ENCODE data around the gene MXD1.
"Not testable (repeated sequence)": the region's sequence is repeated elsewhere in the genome, so short reads cannot be mapped to it uniquely, and the experiment has no call there.

Gene MXD1

DNA sequence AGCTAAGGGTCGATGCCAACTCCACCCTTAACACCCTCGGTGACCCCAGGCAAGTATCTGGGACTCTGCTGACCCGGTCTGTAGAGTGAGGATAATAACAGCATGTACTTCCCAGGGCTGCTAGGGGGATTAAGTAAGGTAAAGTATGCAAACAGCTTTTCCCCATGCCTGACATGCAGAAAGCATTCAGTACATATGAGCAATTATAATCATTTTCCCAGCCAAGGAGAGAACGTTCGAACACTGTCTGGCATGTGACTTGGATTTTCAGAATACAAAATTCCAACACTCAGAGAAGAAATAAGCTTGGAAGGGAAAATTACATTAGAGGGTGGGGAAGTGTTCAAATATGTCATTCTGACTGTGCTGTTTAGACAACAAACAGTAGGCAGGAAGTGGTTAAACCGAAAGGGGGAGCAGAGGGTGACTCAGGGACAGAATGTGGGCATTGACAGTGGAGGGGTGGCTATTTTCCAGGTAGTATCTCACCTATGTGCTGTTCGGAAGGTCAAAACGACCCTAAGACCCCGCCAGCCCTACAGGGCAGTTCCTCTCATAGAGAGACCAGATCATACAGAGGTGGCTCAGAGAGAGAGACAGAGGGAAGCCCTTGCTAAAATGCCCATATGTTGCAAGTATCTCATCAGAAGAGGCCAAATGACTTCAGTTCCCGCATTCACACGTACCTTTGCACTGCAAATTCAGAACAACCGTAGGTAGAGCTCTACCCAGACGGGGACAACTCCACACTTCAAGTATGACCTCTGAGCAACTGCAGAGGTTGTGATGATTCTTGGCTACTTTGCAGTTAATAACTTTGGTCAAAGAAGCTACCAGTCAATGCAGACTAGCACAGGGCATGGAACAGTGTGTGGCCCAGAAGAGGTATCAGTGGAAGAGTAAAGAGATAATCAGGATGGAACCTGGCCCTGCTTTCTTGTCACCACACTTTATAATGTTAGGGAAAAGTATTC is 31.7 kb downstream of the MXD1 start:
- TF ChIP-seq, protein P1, sequence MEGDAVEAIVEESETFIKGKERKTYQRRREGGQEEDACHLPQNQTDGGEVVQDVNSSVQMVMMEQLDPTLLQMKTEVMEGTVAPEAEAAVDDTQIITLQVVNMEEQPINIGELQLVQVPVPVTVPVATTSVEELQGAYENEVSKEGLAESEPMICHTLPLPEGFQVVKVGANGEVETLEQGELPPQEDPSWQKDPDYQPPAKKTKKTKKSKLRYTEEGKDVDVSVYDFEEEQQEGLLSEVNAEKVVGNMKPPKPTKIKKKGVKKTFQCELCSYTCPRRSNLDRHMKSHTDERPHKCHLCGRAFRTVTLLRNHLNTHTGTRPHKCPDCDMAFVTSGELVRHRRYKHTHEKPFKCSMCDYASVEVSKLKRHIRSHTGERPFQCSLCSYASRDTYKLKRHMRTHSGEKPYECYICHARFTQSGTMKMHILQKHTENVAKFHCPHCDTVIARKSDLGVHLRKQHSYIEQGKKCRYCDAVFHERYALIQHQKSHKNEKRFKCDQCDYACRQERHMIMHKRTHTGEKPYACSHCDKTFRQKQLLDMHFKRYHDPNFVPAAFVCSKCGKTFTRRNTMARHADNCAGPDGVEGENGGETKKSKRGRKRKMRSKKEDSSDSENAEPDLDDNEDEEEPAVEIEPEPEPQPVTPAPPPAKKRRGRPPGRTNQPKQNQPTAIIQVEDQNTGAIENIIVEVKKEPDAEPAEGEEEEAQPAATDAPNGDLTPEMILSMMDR (IDR thresholded peaks at IDR 0.05; ENCODE audit: low read depth, low read length), result no peak
- no peak overlapping the region for H3K4me3 ChIP-seq (ENCODE audit: low read depth, low read length)
- H3K27me3 ChIP-seq (ENCODE audit: insufficient read depth, low read depth, severe bottlenecking), result no peaks in the 10 kb centered on the region
- peaks cover 12% of the 10 kb centered on the region for H3K36me3 ChIP-seq
- H3K9me3 ChIP-seq (ENCODE audit: severe bottlenecking), result no peaks in the 10 kb centered on the region
- H3K27ac ChIP-seq, result no peak overlapping the region
- DNase-seq, result no peak

DNA sequence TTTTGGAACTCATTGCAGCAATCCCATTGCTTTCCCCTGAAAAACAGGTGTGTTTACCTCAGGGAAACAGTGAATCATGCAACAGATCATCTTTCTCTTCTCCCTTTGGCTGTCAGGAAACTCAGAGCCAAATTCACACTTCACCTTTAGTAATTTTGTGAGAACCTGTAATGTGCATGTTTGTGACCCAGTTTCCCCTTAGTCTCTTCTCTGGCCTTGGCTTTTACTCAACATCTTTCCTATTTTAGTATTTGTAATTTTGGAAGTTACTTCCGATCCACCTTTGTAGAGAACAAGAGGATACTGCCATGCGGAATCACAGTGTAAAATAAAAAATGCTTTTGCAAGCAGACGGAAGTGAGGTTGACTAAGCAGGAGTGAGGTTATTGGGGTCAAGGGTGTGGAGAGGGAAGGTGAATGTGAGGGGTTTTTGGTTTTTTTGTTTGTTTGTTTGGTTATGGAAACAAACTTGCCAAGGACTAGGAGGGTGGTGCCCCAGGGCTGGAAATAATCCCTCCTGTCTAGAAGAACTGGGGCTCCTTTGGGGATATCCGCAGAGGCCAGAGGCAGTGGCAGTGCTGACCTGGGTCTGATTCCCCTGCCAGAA is 32.5 kb downstream of the MXD1 start:
- TF ChIP-seq, protein P1 (IDR thresholded peaks at IDR 0.05; ENCODE audit: low read depth, low read length), result no peak

DNA sequence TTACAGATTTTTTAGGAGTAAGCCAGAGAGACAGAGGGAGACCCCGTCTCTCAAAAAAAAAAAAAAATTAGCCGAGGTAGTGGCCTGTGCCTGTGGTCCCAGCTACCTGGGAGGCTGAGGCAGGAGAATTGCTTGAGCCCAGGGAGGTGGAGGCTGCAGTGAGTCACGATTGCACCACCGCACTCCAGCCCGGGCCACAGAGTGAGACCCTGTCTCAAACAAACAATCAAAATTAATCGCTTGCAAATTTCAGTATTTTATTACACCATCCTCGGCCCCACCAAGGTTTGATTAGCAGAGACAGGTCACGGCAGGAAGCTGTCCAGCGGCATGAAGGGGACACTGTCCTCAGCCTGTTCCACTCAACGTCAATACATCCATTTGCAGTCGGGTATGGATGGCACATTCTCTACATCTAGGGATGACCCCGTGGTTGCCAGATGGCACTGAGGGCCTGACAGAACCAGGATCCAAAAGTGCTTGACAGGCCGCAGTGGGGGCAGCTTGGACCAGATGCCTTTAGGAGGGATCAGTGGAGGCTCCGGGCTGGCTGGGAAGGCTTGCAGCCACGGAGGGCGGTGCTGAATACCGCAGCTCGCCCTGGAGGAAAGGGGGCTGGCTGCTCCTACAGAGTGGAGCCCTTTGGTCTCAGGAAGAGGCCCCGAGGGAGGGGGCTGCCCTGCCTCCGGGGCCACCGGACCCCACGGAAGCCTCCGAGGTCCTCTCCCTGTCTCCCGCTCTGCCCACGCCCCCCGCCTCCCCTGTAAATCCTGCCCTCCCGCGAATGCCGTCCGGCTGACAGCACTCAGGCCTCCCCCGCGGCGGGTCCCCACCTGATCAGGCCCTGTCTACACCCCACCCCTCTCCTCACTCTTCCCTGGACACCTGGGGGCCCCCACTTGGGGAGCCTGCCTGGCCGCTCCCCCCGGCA is 33.4 kb downstream of the MXD1 start:
- H3K27me3 ChIP-seq (ENCODE audit: insufficient read depth, low read depth, severe bottlenecking), result no peaks in the 10 kb centered on the region
- DNase-seq, result peak; percentile 24
- no peaks in the 10 kb centered on the region for H3K9me3 ChIP-seq (ENCODE audit: severe bottlenecking)
- no peak overlapping the region for H3K4me3 ChIP-seq (ENCODE audit: low read depth, low read length)
- TF ChIP-seq, protein P1 (IDR thresholded peaks at IDR 0.05; ENCODE audit: low read depth, low read length), result no peak
- no peak overlapping the region for H3K27ac ChIP-seq
- H3K36me3 ChIP-seq, result peaks cover under 1% of the 10 kb centered on the region

More for the DNA sequence above, 32.5 kb downstream of the MXD1 start:
- Histone ChIP-seq H3K27me3 (ENCODE audit: insufficient read depth, low read depth, severe bottlenecking) (no peaks in the 10 kb centered on the region), H3K9me3 (ENCODE audit: severe bottlenecking) (no peaks in the 10 kb centered on the region), H3K36me3 (peaks cover 6% of the 10 kb centered on the region), H3K27ac (no peak overlapping the region), H3K4me3 (ENCODE audit: low read depth, low read length) (no peak overlapping the region)
- DNase-seq, result no peak

DNA sequence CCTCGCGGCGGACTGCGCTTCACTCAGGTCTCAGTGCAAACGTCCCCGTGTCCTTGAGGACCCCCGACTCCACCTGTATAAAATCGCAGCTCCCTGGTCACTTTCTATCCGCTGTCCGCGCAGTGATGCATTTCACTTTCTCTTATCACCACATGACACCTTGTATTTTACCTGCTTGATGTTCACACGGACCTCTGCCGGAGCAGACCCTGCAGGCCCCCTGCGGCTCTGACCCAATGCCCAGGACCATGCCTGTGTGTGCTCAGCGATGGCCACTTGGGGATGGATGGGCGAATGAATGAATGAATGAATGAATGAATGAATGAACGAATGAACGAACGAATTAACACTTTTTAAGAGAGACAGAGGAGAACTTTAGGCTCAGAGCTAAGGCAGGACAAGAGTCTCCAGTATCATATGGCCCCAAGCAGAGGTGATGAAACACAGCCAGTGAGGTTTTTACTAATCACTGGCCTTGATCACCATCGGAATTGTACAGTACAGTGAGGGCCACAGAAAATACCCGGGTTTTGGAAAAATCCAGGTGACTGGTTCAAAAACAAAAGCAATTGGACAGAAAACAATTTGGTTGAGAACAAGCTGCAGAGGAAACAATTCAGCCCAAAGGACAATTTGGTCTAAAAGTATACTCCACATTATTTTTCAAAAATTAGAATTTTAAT is 34.2 kb downstream of the MXD1 start:
- no peaks in the 10 kb centered on the region for H3K27me3 ChIP-seq (ENCODE audit: insufficient read depth, low read depth, severe bottlenecking)
- TF ChIP-seq, protein P1 (IDR thresholded peaks at IDR 0.05; ENCODE audit: low read depth, low read length), result no peak

DNA sequence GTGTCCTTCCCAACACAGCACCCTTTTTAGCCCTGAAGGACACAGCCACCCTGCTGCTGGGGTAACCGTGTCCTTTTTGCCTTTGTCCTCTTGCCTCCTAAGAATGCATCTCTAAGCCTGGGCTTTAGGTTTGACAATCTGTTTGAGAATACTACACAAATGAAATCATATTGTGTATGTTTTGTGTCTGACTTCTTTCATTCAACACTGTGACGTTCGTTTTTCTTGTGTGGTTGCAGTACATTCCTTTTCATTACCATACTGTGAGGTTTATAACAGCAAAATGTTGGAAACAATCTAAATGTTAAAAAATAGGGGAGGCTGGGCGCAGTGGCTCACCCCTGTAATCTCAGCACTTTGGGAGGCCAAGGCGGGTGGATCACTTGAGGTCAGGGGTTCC is 35.3 kb downstream of the MXD1 start:
- H3K9me3 ChIP-seq (ENCODE audit: severe bottlenecking), result no peaks in the 10 kb centered on the region
- no peaks in the 10 kb centered on the region for H3K36me3 ChIP-seq
- TF ChIP-seq, protein P1 (IDR thresholded peaks at IDR 0.05; ENCODE audit: low read depth, low read length), result no peak
- H3K27me3 ChIP-seq (ENCODE audit: insufficient read depth, low read depth, severe bottlenecking), result no peaks in the 10 kb centered on the region
- no peak overlapping the region for H3K4me3 ChIP-seq (ENCODE audit: low read depth, low read length)
- no peak overlapping the region for H3K27ac ChIP-seq
- DNase-seq, result no peak

More for the DNA sequence above, 34.2 kb downstream of the MXD1 start:
- DNase-seq, result no peak
- Histone ChIP-seq H3K4me3 (ENCODE audit: low read depth, low read length) (no peak overlapping the region), H3K36me3 (no peaks in the 10 kb centered on the region), H3K27ac (no peak overlapping the region), H3K9me3 (ENCODE audit: severe bottlenecking) (no peaks in the 10 kb centered on the region)

DNA sequence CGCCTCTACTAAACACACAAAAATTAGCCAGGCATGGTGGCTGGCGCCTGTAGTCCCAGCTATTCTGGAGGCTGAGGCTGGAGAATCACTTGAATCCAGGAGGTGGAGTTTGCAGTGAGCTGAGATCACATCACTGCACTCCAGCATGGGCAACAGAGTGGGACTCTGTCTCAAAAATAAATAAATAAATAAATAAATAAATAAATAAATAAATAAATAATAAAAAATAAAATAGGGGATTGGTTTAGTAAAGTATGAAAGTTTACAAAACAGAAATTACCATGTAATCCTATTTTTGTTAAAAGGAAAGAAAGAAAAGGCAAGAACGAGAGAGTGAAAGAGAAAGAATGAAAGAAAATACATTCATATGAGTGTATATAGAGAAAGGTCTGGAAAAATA is 35.8 kb downstream of the MXD1 start:
- H3K4me3 ChIP-seq (ENCODE audit: low read depth, low read length); H3K27ac ChIP-seq; H3K36me3 ChIP-seq; H3K9me3 ChIP-seq (ENCODE audit: severe bottlenecking); DNase-seq; H3K27me3 ChIP-seq (ENCODE audit: insufficient read depth, low read depth, severe bottlenecking): not testable (repeated sequence)
